RWPE2 (cell line): ENCODE data around the gene PTPA.

ENCODE experiments used
- ATAC-seq: fragments of 200-7000 bp; cut with Tn5 transposase; 3 replicates; pipeline ENCODE4 v1.9.1; 2021; ENCODE audit warnings: low read depth
- DNase-seq: peaks from one replicate; pipeline ENCODE4 v3.0.0-alpha.2; 2020; ENCODE audit warnings: low spot score
- H3K27ac ChIP-seq: fragments of 450-650 bp; 2 replicates; pipeline ENCODE4 v1.5.1; 2017; ENCODE audit warnings: mild to moderate bottlenecking; ENCODE audit not compliant: poor library complexity, severe bottlenecking
- H3K27me3 ChIP-seq: fragments of 250-450 bp; sonication (Bioruptor Pico); 2 replicates; pipeline ENCODE4 v1.5.1; 2021; ENCODE audit warnings: mild to moderate bottlenecking, moderate library complexity; ENCODE audit not compliant: insufficient read depth, poor library complexity, severe bottlenecking
- H3K36me3 ChIP-seq: fragments of 250-450 bp; sonication (Bioruptor Pico); 2 replicates; pipeline ENCODE4 v1.5.1; 2020; ENCODE audit warnings: low read depth, mild to moderate bottlenecking, moderate library complexity
- H3K4me1 ChIP-seq: fragments of 250-450 bp; sonication (Bioruptor Pico); 2 replicates; pipeline ENCODE4 v1.5.1; 2021; ENCODE audit warnings: mild to moderate bottlenecking, moderate library complexity; ENCODE audit not compliant: insufficient read depth, poor library complexity, severe bottlenecking
- H3K4me3 ChIP-seq: fragments of 250-450 bp; sonication (Bioruptor Pico); 2 replicates; pipeline ENCODE4 v1.5.1; 2021; ENCODE audit warnings: mild to moderate bottlenecking, moderate library complexity; ENCODE audit not compliant: severe bottlenecking
- H3K9me3 ChIP-seq: fragments of 250-450 bp; sonication (Bioruptor Pico); 2 replicates; pipeline ENCODE4 v1.5.1; 2021; ENCODE audit warnings: mild to moderate bottlenecking, moderate library complexity; ENCODE audit not compliant: severe bottlenecking
- TF ChIP-seq, protein P1 (sequence below): fragments of 450-650 bp; IDR thresholded peaks from one replicate; pipeline ENCODE4 v1.5.1; 2017; ENCODE audit warnings: mild to moderate bottlenecking, moderate library complexity; ENCODE audit not compliant: poor library complexity, severe bottlenecking

PTPA gene

DNA sequence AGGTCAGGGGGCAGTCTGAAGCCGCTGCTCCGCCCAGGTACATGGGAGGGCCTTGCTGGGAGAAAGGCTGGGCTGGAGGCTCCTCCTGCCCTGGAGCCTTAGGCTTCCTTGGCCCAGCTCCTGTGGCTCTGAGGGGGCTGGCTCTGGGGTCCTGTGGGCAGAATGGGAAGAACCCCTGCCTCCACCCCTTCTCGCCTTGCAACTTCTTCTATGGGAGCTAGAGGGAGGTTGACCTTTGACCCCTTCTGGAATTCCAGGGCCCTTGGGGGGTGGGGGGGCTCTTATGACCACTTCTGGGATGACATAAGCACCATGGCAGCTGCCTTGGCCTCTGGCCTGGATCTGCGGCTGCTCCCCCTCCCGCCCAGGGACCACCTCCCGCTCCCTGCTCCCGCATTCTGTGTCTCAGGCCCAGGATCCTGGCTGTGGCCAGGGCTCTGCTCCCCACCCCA lies 34.7 kb downstream of the PTPA start:
- Histone ChIP-seq H3K36me3 (peaks cover 36% of the 10 kb centered on the region), H3K4me1 (peaks cover 19% of the 10 kb centered on the region), H3K27me3 (no peaks in the 10 kb centered on the region), H3K9me3 (no peaks in the 10 kb centered on the region), H3K4me3 (no peak overlapping the region), H3K27ac (peak overlapping the region; percentile 28)
- no peak for DNase-seq
- ATAC-seq: no peak
- TF ChIP-seq, protein P1, sequence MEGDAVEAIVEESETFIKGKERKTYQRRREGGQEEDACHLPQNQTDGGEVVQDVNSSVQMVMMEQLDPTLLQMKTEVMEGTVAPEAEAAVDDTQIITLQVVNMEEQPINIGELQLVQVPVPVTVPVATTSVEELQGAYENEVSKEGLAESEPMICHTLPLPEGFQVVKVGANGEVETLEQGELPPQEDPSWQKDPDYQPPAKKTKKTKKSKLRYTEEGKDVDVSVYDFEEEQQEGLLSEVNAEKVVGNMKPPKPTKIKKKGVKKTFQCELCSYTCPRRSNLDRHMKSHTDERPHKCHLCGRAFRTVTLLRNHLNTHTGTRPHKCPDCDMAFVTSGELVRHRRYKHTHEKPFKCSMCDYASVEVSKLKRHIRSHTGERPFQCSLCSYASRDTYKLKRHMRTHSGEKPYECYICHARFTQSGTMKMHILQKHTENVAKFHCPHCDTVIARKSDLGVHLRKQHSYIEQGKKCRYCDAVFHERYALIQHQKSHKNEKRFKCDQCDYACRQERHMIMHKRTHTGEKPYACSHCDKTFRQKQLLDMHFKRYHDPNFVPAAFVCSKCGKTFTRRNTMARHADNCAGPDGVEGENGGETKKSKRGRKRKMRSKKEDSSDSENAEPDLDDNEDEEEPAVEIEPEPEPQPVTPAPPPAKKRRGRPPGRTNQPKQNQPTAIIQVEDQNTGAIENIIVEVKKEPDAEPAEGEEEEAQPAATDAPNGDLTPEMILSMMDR: no peak

- Histone ChIP-seq H3K36me3 (peaks cover 36% of the 10 kb centered on the region), H3K4me3 (no peak overlapping the region), H3K27ac (peak overlapping the region; percentile 28), H3K4me1 (peaks cover 13% of the 10 kb centered on the region), H3K9me3 (no peaks in the 10 kb centered on the region), H3K27me3 (no peaks in the 10 kb centered on the region)
- ATAC-seq: no peak
- no peak for DNase-seq
- TF ChIP-seq, protein P1: no peak
These were observed 35.3 kb downstream of the PTPA start for GRCh38 chr9:129146441-129146941.

GRCh38 chr9:129148463-129149204 lies 37.4 kb downstream of the PTPA start:
- Histone ChIP-seq H3K4me3 (no peak overlapping the region), H3K9me3 (no peaks in the 10 kb centered on the region), H3K27ac (no peak overlapping the region), H3K4me1 (no peaks in the 10 kb centered on the region), H3K36me3 (peaks cover 19% of the 10 kb centered on the region), H3K27me3 (no peaks in the 10 kb centered on the region)
- no peak for DNase-seq
- TF ChIP-seq, protein P1: no peak
- no peak for ATAC-seq

DNA sequence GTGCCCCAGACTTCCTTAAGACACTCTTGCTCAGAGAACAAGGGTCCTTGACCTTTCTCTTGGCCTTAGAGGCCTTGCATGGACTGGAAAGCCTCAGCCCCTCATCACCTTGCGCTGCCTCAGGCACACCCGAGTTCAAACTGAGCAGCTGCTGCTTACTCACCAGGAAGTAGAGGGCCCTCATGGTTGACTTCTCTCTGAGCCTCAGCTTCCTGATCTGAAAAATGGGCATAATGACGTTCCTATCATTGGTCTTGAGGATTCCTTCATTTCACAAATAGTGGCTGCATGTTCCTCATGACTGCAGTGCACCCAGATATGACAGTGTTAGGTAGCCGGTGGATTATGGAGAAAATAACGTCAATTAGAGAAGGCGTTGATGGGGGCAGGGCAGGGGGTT lies 38.2 kb downstream of the PTPA start:
- TF ChIP-seq, protein P1: no peak
- ATAC-seq: no peak
- Histone ChIP-seq H3K27me3 (no peaks in the 10 kb centered on the region), H3K4me3 (no peak overlapping the region), H3K36me3 (peaks cover 12% of the 10 kb centered on the region; the same call in 1 of the 2 replicates), H3K9me3 (no peaks in the 10 kb centered on the region), H3K27ac (no peak overlapping the region), H3K4me1 (no peaks in the 10 kb centered on the region)
- no peak for DNase-seq

DNA sequence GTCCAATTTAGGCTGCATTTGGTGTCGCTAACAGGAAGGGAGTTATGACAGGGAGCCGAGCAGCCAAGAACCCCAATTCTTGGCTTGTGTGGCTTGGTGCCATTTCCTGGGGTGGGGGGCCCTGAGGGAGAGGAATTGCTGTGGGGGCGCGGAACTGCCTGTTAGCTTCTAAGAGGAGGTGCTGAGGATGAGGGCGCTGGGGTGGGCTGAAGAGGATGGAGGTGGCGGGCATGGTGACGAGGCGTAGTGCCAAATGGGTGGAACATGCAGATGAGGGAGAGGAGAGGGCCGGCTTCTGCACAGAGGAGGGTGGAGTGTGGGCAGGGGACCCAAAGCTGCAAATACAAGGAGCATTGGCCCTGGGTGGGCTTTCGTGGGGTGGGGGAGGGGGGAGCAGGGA lies 38.9 kb downstream of the PTPA start:
- no peak overlapping the region for H3K27ac ChIP-seq
- DNase-seq: no peak
- TF ChIP-seq, protein P1: no peak
- no peaks in the 10 kb centered on the region for H3K4me1 ChIP-seq
- no peaks in the 10 kb centered on the region for H3K27me3 ChIP-seq
- peaks cover 12% of the 10 kb centered on the region; the same call in 1 of the 2 replicates for H3K36me3 ChIP-seq
- H3K9me3 ChIP-seq: no peaks in the 10 kb centered on the region
- no peak overlapping the region for H3K4me3 ChIP-seq
- no peak for ATAC-seq
